Right atrium auricular region (tissue), 2 donors: Measurements from ENCODE around the gene MROH2B. TPM values are rescaled to one million over a fixed set of nuclear protein-coding genes. Genes with fewer than 3 reads are reported as not detected.

Experiments used
- DNase-seq: peaks from one replicate; pipeline ENCODE4 v3.0.0-alpha.2; 2019; ENCODE audit warnings: low spot score
- H3K27ac ChIP-seq, 2 donors: fragments of 200-600 bp; sonication (generic); 1 replicate in 1 of 2; 2 replicates in 1 of 2; pipeline ENCODE4 v1.5.1; 2016 to 2019
- H3K27me3 ChIP-seq, 2 donors: fragments of 200-600 bp; sonication (generic); one replicate each; pipeline versions ENCODE4 v1.5.1 to v1.6.0; 2017 to 2019
- H3K36me3 ChIP-seq: fragments of 200-600 bp; sonication (generic); one replicate; pipeline ENCODE4 v1.5.1; 2016
- H3K4me1 ChIP-seq, 2 donors: fragments of 200-600 bp; sonication (generic); one replicate each; pipeline versions ENCODE4 v1.5.1 to v1.6.0; 2017 to 2019
- H3K4me3 ChIP-seq, 2 donors: fragments of 200-600 bp; sonication (generic); 1 replicate in 1 of 2; 2 replicates in 1 of 2; pipeline ENCODE4 v1.5.1; 2017 to 2019; ENCODE audit warnings: mild to moderate bottlenecking in 1 of 2, moderate library complexity in 1 of 2
- H3K9me3 ChIP-seq, 2 donors: fragments of 200-600 bp; sonication (generic); one replicate each; pipeline ENCODE4 v1.5.1; 2019
- CTCF ChIP-seq, 2 donors: fragments of 200-600 bp; sonication (generic); IDR thresholded peaks; one replicate each; pipeline ENCODE4 v1.5.1; 2019; ENCODE audit warnings: antibody characterized with exemption in 2 of 2
- total RNA-seq, 2 donors: library from RNA; depleted of rRNA; stranded (reverse); fragments of >200 nt; gene quantifications; one replicate each; pipeline ENCODE4 v1.1.0, GENCODE V29; 2016

The MROH2B gene
- total RNA-seq, 2 donors from 2014 or later: 0.15 TPM; not detected in 1

GRCh38 chr5:41087461-41087860, 16.3 kb upstream of the MROH2B start:
- H3K27ac ChIP-seq: no peak overlapping the region

GRCh38 chr5:41083306-41083705, 12.2 kb upstream of the MROH2B start:
- H3K4me3 ChIP-seq: no peak overlapping the region
- no peak overlapping the region for H3K27ac ChIP-seq
- no peaks in the 10 kb centered on the region for H3K36me3 ChIP-seq
- H3K9me3 ChIP-seq: no peaks in the 10 kb centered on the region
- no peak for TF ChIP-seq CTCF (IDR thresholded peaks at IDR 0.05)
- H3K27me3 ChIP-seq: no peaks in the 10 kb centered on the region
- DNase-seq: no peak
- H3K4me1 ChIP-seq: no peaks in the 10 kb centered on the region

More at GRCh38 chr5:41087461-41087860, 16.3 kb upstream of the MROH2B start:
- no peaks in the 10 kb centered on the region for H3K27me3 ChIP-seq
- no peaks in the 10 kb centered on the region for H3K9me3 ChIP-seq
- H3K4me1 ChIP-seq: no peaks in the 10 kb centered on the region
- H3K36me3 ChIP-seq: no peaks in the 10 kb centered on the region
- no peak for TF ChIP-seq CTCF (IDR thresholded peaks at IDR 0.05)
- no peak overlapping the region for H3K4me3 ChIP-seq
- no peak for DNase-seq

- no peak overlapping the region for H3K27ac ChIP-seq
- no peaks in the 10 kb centered on the region for H3K27me3 ChIP-seq
- H3K4me3 ChIP-seq: no peak overlapping the region
- H3K36me3 ChIP-seq: no peaks in the 10 kb centered on the region
- DNase-seq: no peak
- no peak for TF ChIP-seq CTCF (IDR thresholded peaks at IDR 0.05)
- peaks cover 0 to 4% of the 10 kb centered on the region in 2 donors for H3K4me1 ChIP-seq
- H3K9me3 ChIP-seq: no peaks in the 10 kb centered on the region
These were observed 833 bp upstream of the MROH2B start for GRCh38 chr5:41071975-41072374.

GRCh38 chr5:41067714-41068568, 3.2 kb downstream of the MROH2B start:
- Histone ChIP-seq H3K36me3 (no peaks in the 10 kb centered on the region), H3K4me3 (no peak overlapping the region), H3K27ac (no peak overlapping the region), H3K4me1 (peaks cover 0 to 4% of the 10 kb centered on the region in 2 donors), H3K27me3 (no peaks in the 10 kb centered on the region), H3K9me3 (no peaks in the 10 kb centered on the region)
- DNase-seq: no peak
- no peak for TF ChIP-seq CTCF (IDR thresholded peaks at IDR 0.05)

- Histone ChIP-seq H3K4me3 (no peak overlapping the region), H3K36me3 (no peaks in the 10 kb centered on the region), H3K4me1 (peaks cover 0 to 4% of the 10 kb centered on the region in 2 donors), H3K9me3 (no peaks in the 10 kb centered on the region), H3K27ac (no peak overlapping the region), H3K27me3 (no peaks in the 10 kb centered on the region)
- no peak for DNase-seq
- no peak for TF ChIP-seq CTCF (IDR thresholded peaks at IDR 0.05)
These were observed 5.3 kb downstream of the MROH2B start for GRCh38 chr5:41065691-41066335.
